Transverse colon (tissue), 3 donors: ENCODE data around the gene MRPL23.

Source experiments
- POLR2A ChIP-seq: fragments of 450-650 bp; IDR thresholded peaks from one replicate; pipeline ENCODE4 v1.6.1; 2016; ENCODE audit warnings: antibody characterized with exemption, mild to moderate bottlenecking, moderate library complexity
- TF ChIP-seq, protein P1 (sequence below), 5 experiments: fragments of 200-600 bp in 3 of 5; fragments of 450-650 bp in 2 of 5; sonication (generic) in 3 of 5; IDR thresholded peaks; 1 replicate in 2 of 5; 2 replicates in 3 of 5; pipeline ENCODE4 v1.5.1; 2016 to 2017; ENCODE audit warnings: antibody characterized with exemption in 5 of 5, inconsistent platforms in 3 of 5, mild to moderate bottlenecking in 2 of 5, moderate library complexity in 1 of 5

DNA sequence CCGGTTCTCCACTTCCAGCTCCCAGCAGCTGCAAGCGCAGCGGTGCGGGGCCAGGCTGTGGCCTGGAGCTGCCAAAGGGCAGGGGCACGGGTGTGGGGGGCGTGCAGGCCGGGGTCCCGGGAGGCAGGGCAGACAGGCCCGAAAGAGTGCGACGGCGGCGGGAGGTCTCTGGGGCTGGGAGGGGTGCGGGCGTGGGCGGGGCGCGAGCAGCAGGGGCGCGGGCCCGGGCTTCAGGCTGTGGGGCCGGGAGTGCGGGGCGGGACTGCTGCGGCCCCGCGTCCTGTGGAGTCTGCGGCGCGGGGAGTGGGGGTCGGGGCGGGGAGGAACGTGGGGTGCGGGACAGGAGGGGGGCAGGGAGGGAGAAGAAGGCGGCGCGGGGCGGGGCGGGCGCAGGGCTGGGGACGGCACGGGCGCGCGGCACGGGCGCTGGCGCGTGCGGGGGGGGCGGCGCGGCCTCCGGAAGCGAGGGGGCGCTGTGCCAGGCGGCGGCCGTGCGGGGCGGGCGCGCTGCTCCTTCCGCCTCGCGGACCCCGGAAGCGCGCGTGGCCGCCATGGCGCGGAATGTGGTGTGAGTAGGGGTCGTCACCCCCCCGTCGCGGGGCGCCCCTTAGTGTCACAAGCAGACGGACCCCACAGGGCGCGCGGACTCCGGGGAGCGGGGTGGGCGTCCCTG, at the start of gene MRPL23:
- TF ChIP-seq, protein P1, sequence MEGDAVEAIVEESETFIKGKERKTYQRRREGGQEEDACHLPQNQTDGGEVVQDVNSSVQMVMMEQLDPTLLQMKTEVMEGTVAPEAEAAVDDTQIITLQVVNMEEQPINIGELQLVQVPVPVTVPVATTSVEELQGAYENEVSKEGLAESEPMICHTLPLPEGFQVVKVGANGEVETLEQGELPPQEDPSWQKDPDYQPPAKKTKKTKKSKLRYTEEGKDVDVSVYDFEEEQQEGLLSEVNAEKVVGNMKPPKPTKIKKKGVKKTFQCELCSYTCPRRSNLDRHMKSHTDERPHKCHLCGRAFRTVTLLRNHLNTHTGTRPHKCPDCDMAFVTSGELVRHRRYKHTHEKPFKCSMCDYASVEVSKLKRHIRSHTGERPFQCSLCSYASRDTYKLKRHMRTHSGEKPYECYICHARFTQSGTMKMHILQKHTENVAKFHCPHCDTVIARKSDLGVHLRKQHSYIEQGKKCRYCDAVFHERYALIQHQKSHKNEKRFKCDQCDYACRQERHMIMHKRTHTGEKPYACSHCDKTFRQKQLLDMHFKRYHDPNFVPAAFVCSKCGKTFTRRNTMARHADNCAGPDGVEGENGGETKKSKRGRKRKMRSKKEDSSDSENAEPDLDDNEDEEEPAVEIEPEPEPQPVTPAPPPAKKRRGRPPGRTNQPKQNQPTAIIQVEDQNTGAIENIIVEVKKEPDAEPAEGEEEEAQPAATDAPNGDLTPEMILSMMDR (IDR thresholded peaks at IDR 0.05) = no peak
- no peak for TF ChIP-seq POLR2A
